Ovary (tissue), 9 donors: Measurements from ENCODE around the gene SCD5. TPM values are rescaled to one million over a fixed set of nuclear protein-coding genes. Genes with fewer than 3 reads are reported as not detected.

Source experiments
- DNase-seq, 5 donors: peaks; one replicate each; pipeline ENCODE4 v3.0.0-alpha.2; 2019 to 2020
- H3K27ac ChIP-seq, 2 donors: fragments of 200-600 bp; one replicate each; pipeline versions ENCODE4 v1.5.1 to v1.8.0; 2019 to 2022
- H3K27me3 ChIP-seq: fragments of 200-600 bp; one replicate; pipeline ENCODE4 v1.8.0; 2022
- H3K36me3 ChIP-seq: fragments of 200-600 bp; sonication (generic); one replicate; pipeline ENCODE4 v1.5.1; 2019
- H3K4me1 ChIP-seq: one replicate; pipeline ENCODE4 v1.8.1; 2013; ENCODE audit warnings: mild to moderate bottlenecking, moderate library complexity; ENCODE audit not compliant: insufficient read depth
- H3K4me3 ChIP-seq: fragments of 200-600 bp; sonication (generic); one replicate; pipeline ENCODE4 v1.5.1; 2017
- H3K9me3 ChIP-seq, 2 donors: fragments of 200-600 bp in 1 of 2; sonication (generic) in 1 of 2; one replicate each; pipeline versions ENCODE4 v1.5.1 to v1.8.1; 2013 to 2019; ENCODE audit warnings: mild to moderate bottlenecking in 1 of 2, moderate library complexity in 1 of 2
- CTCF ChIP-seq, 3 donors: fragments of 450-650 bp in 2 of 3; fragments of 200-600 bp in 1 of 3; IDR thresholded peaks; one replicate each; pipeline versions ENCODE4 v1.5.1 to v1.8.0; 2016 to 2022; ENCODE audit warnings: antibody characterized with exemption in 3 of 3, mild to moderate bottlenecking in 1 of 3
- EP300 ChIP-seq: sonication (generic); formaldehyde crosslinking; IDR thresholded peaks from one replicate; pipeline ENCODE4 v1.6.1; 2017; ENCODE audit warnings: antibody characterized with exemption
- POLR2A ChIP-seq: fragments of 450-650 bp; IDR thresholded peaks from one replicate; pipeline ENCODE4 v1.6.1; 2017; ENCODE audit warnings: antibody characterized with exemption, mild to moderate bottlenecking, moderate library complexity
- WGBS, 3 donors: extraction: QIAGEN DNeasy Blood & Tissue Kit in 1 of 3; methylation state at CpG; one replicate each; pipeline versions ENCODE4 v1.1.5 to v1.1.7; 2013 to 2017; 5-methylcytosine and 5-hydroxymethylcytosine counted together
- intact Hi-C, 4 donors: fragments of 100-400 bp; cut with DNase I; formaldehyde crosslinking; loops; one replicate each; pipeline versions ENCODE4 v1.11.0 to v1.15.1; 2022 to 2023
- polyA plus RNA-seq, 2 donors: library from polyadenylated mRNA; stranded (reverse); fragments of 200-250 nt in 1 of 2; fragments of 350-450 nt in 1 of 2; fragmentation: Illumina TruSeq in 1 of 2; extraction: RNeasy Lipid Tissue Mini Kit (QIAGEN cat#74804) in 1 of 2; gene quantifications; one replicate each; pipeline ENCODE4 v1.2.3, GENCODE V29; 2013 to 2014
- total RNA-seq, 7 donors: library from RNA; depleted of rRNA in 2 of 7; stranded (reverse); fragments of >200 nt in 2 of 7; fragmentation: NEBNext Ultra II Directional in 3 of 7; extraction: Animal tissue kit (Norgen Biotek cat#: 25700) in 3 of 7; gene quantifications; one replicate each; pipeline versions ENCODE4 v1.1.0 to v1.2.4, GENCODE V29; 2016 to 2023
- donor health status: DM: no; HTN: no; CAD: no; lungs with moderate emphysema.
- donor health status: DM: no; HTN: no; CAD: no.
- donor health status: Bipolar disorder and iron deficiency.
- donor health status: DM: yes; HTN: yes; CAD: no.
- donor health status: DM: no; HTN: no; CAD: no.
- donor health status: DM: yes; HTN: yes; CAD: no.

SCD5 gene
- total and polyA plus RNA-seq, 9 donors, result 96.3 to 203 (median 119) TPM

DNA sequence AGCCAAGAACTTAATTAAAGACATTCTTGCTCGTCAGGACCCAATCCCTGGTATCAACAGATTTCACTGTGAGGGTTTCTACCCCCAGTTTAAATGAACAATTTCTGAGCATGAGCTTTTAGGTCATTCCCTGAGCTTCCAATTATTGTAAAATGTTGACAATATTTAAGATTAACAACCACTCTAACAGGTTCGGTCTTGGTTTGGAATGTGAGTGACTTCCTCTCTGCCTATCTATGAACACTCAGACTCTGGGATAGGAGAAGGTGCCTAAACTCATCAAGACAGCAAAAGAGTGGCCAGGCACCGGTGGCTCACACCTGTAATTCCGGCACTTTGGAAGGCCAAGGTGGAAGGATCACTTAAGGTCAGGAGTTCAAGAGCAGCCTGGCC is 153.9 kb downstream of the SCD5 start:
- Histone ChIP-seq H3K4me1 (peaks cover 15% of the 10 kb centered on the region), H3K4me3 (no peak overlapping the region), H3K27me3 (no peaks in the 10 kb centered on the region), H3K36me3 (no peaks in the 10 kb centered on the region), H3K27ac (no peak overlapping the region), H3K9me3 (no peaks in the 10 kb centered on the region)
- DNase-seq, result no peak
- no peak for TF ChIP-seq POLR2A
- TF ChIP-seq EP300, result no peak
- no peak for TF ChIP-seq CTCF (IDR thresholded peaks at IDR 0.05)
- WGBS, 3 donors, result 53 to 57% (median 55%) methylated on average over 4 of the region's 4 CpGs
- intact Hi-C loops, result no loop called here

GRCh38 chr4:82643994-82644733 is 154.4 kb downstream of the SCD5 start:
- Histone ChIP-seq H3K9me3 (no peaks in the 10 kb centered on the region), H3K27ac (no peak overlapping the region), H3K4me1 (peaks cover 15% of the 10 kb centered on the region), H3K27me3 (no peaks in the 10 kb centered on the region), H3K4me3 (no peak overlapping the region), H3K36me3 (no peaks in the 10 kb centered on the region)
- WGBS, 3 donors, result 77 to 81% (median 78%) methylated on average over 5 of the region's 5 CpGs
- no peak for DNase-seq
- TF ChIP-seq EP300 (no peak), POLR2A (no peak), CTCF (IDR thresholded peaks at IDR 0.05) (no peak)
- intact Hi-C loops, result no loop called here

DNA sequence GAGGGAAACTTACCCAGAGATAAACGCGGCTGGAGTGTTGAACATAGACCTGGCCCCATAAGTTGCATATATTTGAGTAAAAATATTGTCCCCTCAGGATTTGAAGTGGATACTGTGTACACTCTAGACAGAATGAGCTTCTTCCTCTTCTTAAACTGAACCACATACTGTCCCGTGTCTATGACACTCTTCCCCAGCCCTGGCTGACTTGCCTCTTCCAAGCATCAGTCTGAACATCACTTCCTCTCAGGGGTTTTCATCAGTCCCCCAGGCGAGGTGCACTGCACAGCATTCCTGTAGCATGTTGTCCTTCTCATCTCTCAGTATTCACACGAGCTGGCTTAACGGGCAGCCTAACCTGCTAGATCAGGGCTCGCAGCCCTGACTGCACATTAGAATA is 156.3 kb downstream of the SCD5 start:
- Histone ChIP-seq H3K4me3 (no peak overlapping the region), H3K36me3 (no peaks in the 10 kb centered on the region), H3K4me1 (peaks cover 10% of the 10 kb centered on the region), H3K27me3 (no peaks in the 10 kb centered on the region), H3K9me3 (no peaks in the 10 kb centered on the region), H3K27ac (no peak overlapping the region)
- intact Hi-C loops, result no loop called here
- 78 to 96% (median 93%) methylated on average over 7 of the region's 7 CpGs for WGBS, 3 donors
- TF ChIP-seq EP300 (no peak), CTCF (IDR thresholded peaks at IDR 0.05) (no peak), POLR2A (no peak)
- no peak for DNase-seq

GRCh38 chr4:82640540-82640939 is 158.1 kb downstream of the SCD5 start:
- peak overlapping the region in 1 of 2 donors; percentile 8 for H3K27ac ChIP-seq
- no peak for TF ChIP-seq POLR2A
- no peak for TF ChIP-seq CTCF (IDR thresholded peaks at IDR 0.05)
- TF ChIP-seq EP300, result no peak
- no peaks in the 10 kb centered on the region for H3K9me3 ChIP-seq
- intact Hi-C loops, result no loop called here
- no peaks in the 10 kb centered on the region for H3K27me3 ChIP-seq
- no peak overlapping the region for H3K4me3 ChIP-seq
- WGBS, 3 donors, result 5 to 12% (median 10%) methylated on average over 5 of the region's 5 CpGs
- peaks cover 10% of the 10 kb centered on the region for H3K4me1 ChIP-seq
- no peaks in the 10 kb centered on the region for H3K36me3 ChIP-seq
- peak in 1 of 5 donors; percentile 26 for DNase-seq
